ENCODE measurements around the gene SLC26A8. TPM values are rescaled to one million over a fixed set of nuclear protein-coding genes. Genes with fewer than 3 reads are reported as not detected.

The SLC26A8 gene
- total RNA-seq, 2 experiments from 2014 or later: not detected

DNA sequence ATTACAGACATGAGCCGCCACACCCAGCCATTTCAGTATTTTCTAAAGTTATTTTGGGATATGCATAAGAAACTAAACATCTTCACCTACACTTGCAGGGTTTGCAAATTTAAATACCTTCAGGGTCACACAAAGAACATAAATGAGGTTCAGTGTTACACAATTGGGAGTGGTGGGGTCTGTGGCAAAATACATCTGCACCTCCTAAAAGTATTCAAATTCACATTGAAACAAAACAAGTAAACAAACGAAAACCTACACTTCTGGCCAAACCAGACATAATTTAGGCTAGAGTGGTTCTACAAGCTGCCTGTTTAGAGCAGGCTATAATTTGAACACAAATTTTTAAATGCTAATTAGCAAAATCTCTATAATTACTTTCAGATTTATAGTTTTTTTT is 37.8 kb upstream of the SLC26A8 start:
- no peaks in the 10 kb centered on the region for H3K9me3 Mint-ChIP-seq
- TF ChIP-seq, protein P1, sequence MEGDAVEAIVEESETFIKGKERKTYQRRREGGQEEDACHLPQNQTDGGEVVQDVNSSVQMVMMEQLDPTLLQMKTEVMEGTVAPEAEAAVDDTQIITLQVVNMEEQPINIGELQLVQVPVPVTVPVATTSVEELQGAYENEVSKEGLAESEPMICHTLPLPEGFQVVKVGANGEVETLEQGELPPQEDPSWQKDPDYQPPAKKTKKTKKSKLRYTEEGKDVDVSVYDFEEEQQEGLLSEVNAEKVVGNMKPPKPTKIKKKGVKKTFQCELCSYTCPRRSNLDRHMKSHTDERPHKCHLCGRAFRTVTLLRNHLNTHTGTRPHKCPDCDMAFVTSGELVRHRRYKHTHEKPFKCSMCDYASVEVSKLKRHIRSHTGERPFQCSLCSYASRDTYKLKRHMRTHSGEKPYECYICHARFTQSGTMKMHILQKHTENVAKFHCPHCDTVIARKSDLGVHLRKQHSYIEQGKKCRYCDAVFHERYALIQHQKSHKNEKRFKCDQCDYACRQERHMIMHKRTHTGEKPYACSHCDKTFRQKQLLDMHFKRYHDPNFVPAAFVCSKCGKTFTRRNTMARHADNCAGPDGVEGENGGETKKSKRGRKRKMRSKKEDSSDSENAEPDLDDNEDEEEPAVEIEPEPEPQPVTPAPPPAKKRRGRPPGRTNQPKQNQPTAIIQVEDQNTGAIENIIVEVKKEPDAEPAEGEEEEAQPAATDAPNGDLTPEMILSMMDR (IDR thresholded peaks at IDR 0.05): no peak
- Histone ChIP-seq H3K27me3 (ENCODE audit: control insufficient read depth in 1 of 2, insufficient read depth in 2 of 2, low read length in 2 of 2) (no peaks in the 10 kb centered on the region), H3K9me3 (ENCODE audit: control insufficient read depth in 1 of 2, insufficient read depth in 1 of 2, low read length in 2 of 2) (no peaks in the 10 kb centered on the region), H3K4me3 (ENCODE audit: low read length) (no peak overlapping the region), H3K4me1 (ENCODE audit: insufficient read depth, low read length) (peaks cover 6% of the 10 kb centered on the region), H3K36me3 (ENCODE audit: insufficient read depth, low read length) (peaks cover 34% of the 10 kb centered on the region), H3K27ac (ENCODE audit: low read depth in 1 of 2, low read length in 2 of 2) (no peak overlapping the region)
- DNase-seq (no peak), ATAC-seq (ENCODE audit: poor library complexity) (no peak)
- H3K27ac Mint-ChIP-seq: no peak overlapping the region
- ChIA-PET CTCF (no interaction called here), POLR2A (interaction anchor here (0.6 kb wide), 1 partner anchor 541 kb away, joined by 4 read pairs; no protein-coding TSS in a partner anchor)
- peaks cover 65% of the 10 kb centered on the region for H3K4me1 Mint-ChIP-seq (ENCODE audit: low read depth)
- no peaks in the 10 kb centered on the region for H3K27me3 Mint-ChIP-seq
- H3K36me3 Mint-ChIP-seq (ENCODE audit: low read depth): peaks cover 69% of the 10 kb centered on the region
- no peak overlapping the region for H3K4me3 Mint-ChIP-seq
- intact Hi-C loops (cut with DNase I, micrococcal nuclease): no loop called here

DNA sequence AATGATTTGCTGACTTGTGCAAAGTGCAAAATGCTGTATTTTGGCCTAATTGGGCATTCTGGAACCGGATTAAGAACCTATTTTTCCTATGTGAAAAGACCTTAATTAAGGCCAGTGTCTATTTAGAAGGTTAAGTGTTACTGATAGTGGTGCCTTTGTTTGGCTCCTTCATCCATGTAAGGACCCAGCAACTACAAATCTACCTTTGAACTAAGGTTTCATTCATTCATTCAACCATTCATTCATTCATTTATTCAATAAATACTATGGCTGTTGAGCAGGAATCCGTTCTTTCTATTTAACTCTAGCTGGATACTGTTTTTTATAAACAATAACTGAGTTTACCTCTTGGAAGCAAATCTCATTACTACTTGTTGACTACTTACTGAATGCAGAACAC is 36.8 kb upstream of the SLC26A8 start:
- TF ChIP-seq, protein P1 (IDR thresholded peaks at IDR 0.05): no peak
- H3K36me3 Mint-ChIP-seq (ENCODE audit: low read depth): peaks cover 73% of the 10 kb centered on the region
- Histone ChIP-seq H3K4me3 (ENCODE audit: low read length) (no peak overlapping the region), H3K27me3 (ENCODE audit: control insufficient read depth in 1 of 2, insufficient read depth in 2 of 2, low read length in 2 of 2) (no peaks in the 10 kb centered on the region), H3K27ac (ENCODE audit: low read depth in 1 of 2, low read length in 2 of 2) (no peak overlapping the region), H3K9me3 (ENCODE audit: control insufficient read depth in 1 of 2, insufficient read depth in 1 of 2, low read length in 2 of 2) (no peaks in the 10 kb centered on the region), H3K36me3 (ENCODE audit: insufficient read depth, low read length) (peaks cover 39% of the 10 kb centered on the region), H3K4me1 (ENCODE audit: insufficient read depth, low read length) (peaks cover 6% of the 10 kb centered on the region)
- no peak overlapping the region for H3K27ac Mint-ChIP-seq
- intact Hi-C loops (cut with DNase I, micrococcal nuclease): no loop called here
- no peaks in the 10 kb centered on the region for H3K27me3 Mint-ChIP-seq
- CTCF ChIA-PET: no interaction called here
- H3K9me3 Mint-ChIP-seq: no peaks in the 10 kb centered on the region
- H3K4me1 Mint-ChIP-seq (ENCODE audit: low read depth): peaks cover 62% of the 10 kb centered on the region
- H3K4me3 Mint-ChIP-seq: no peak overlapping the region
- ATAC-seq (ENCODE audit: poor library complexity) (no peak), DNase-seq (no peak)
- POLR2A ChIA-PET: no interaction called here

GRCh38 chr6:36056178-36056577 is 31.7 kb upstream of the SLC26A8 start:
- ChIA-PET POLR2A (no interaction called here), CTCF (interaction anchor here (1.7 kb wide), 1 partner anchor 36 kb away, joined by 3 read pairs; no protein-coding TSS in a partner anchor)
- no peaks in the 10 kb centered on the region for H3K9me3 Mint-ChIP-seq
- TF ChIP-seq, protein P1 (IDR thresholded peaks at IDR 0.05): no peak
- ATAC-seq (ENCODE audit: poor library complexity) (no peak), DNase-seq (no peak)
- no peaks in the 10 kb centered on the region for H3K27me3 Mint-ChIP-seq
- Histone ChIP-seq H3K27ac (ENCODE audit: low read depth in 1 of 2, low read length in 2 of 2) (no peak overlapping the region), H3K36me3 (ENCODE audit: insufficient read depth, low read length) (peaks cover 55% of the 10 kb centered on the region), H3K4me1 (ENCODE audit: insufficient read depth, low read length) (peaks cover 4% of the 10 kb centered on the region), H3K9me3 (ENCODE audit: control insufficient read depth in 1 of 2, insufficient read depth in 1 of 2, low read length in 2 of 2) (no peaks in the 10 kb centered on the region), H3K4me3 (ENCODE audit: low read length) (no peak overlapping the region), H3K27me3 (ENCODE audit: control insufficient read depth in 1 of 2, insufficient read depth in 2 of 2, low read length in 2 of 2) (no peaks in the 10 kb centered on the region)
- peaks cover 65% of the 10 kb centered on the region for H3K36me3 Mint-ChIP-seq (ENCODE audit: low read depth)
- no peak overlapping the region for H3K27ac Mint-ChIP-seq
- intact Hi-C loops (cut with DNase I, micrococcal nuclease): no loop called here
- H3K4me3 Mint-ChIP-seq: no peak overlapping the region
- H3K4me1 Mint-ChIP-seq (ENCODE audit: low read depth): peaks cover 42% of the 10 kb centered on the region
